ENCODE measurements around the gene DSG3. TPM values are rescaled to one million over a fixed set of nuclear protein-coding genes. Genes with fewer than 3 reads are reported as not detected.

DSG3 gene
- total RNA-seq, 1 donor from 2014 or later: not detected

GRCh38 chr18:31509571-31509970 is 62.0 kb downstream of the DSG3 start:
- Mint-ChIP-seq H3K27me3 (ENCODE audit: unreplicated experiment) (peaks cover 3% of the 10 kb centered on the region), H3K9me3 (ENCODE audit: unreplicated experiment) (no peaks in the 10 kb centered on the region), H3K4me1 (ENCODE audit: unreplicated experiment) (peaks cover 14% of the 10 kb centered on the region), H3K36me3 (ENCODE audit: low read depth, unreplicated experiment) (no peaks in the 10 kb centered on the region), H3K27ac (ENCODE audit: unreplicated experiment) (no peak overlapping the region), H3K4me3 (ENCODE audit: unreplicated experiment) (no peak overlapping the region)
- no peak for DNase-seq (ENCODE audit: low spot score)
- TF ChIP-seq CTCF (IDR thresholded peaks at IDR 0.05; ENCODE audit: unreplicated experiment): no peak

GRCh38 chr18:31510319-31510718 is 62.8 kb downstream of the DSG3 start:
- no peaks in the 10 kb centered on the region for H3K9me3 Mint-ChIP-seq (ENCODE audit: unreplicated experiment)
- no peaks in the 10 kb centered on the region for H3K36me3 Mint-ChIP-seq (ENCODE audit: low read depth, unreplicated experiment)
- no peak for DNase-seq (ENCODE audit: low spot score)
- peaks cover 3% of the 10 kb centered on the region for H3K27me3 Mint-ChIP-seq (ENCODE audit: unreplicated experiment)
- H3K4me3 Mint-ChIP-seq (ENCODE audit: unreplicated experiment): no peak overlapping the region
- H3K4me1 Mint-ChIP-seq (ENCODE audit: unreplicated experiment): peaks cover 14% of the 10 kb centered on the region
- TF ChIP-seq CTCF (IDR thresholded peaks at IDR 0.05; ENCODE audit: unreplicated experiment): no peak
- no peak overlapping the region for H3K27ac Mint-ChIP-seq (ENCODE audit: unreplicated experiment)

- H3K27ac Mint-ChIP-seq (ENCODE audit: unreplicated experiment): no peak overlapping the region
- DNase-seq (ENCODE audit: low spot score): no peak
- no peaks in the 10 kb centered on the region for H3K9me3 Mint-ChIP-seq (ENCODE audit: unreplicated experiment)
- H3K4me1 Mint-ChIP-seq (ENCODE audit: unreplicated experiment): peaks cover 14% of the 10 kb centered on the region
- TF ChIP-seq CTCF (IDR thresholded peaks at IDR 0.05; ENCODE audit: unreplicated experiment): peak; percentile 27
- no peak overlapping the region for H3K4me3 Mint-ChIP-seq (ENCODE audit: unreplicated experiment)
- peaks cover 3% of the 10 kb centered on the region for H3K27me3 Mint-ChIP-seq (ENCODE audit: unreplicated experiment)
- no peaks in the 10 kb centered on the region for H3K36me3 Mint-ChIP-seq (ENCODE audit: low read depth, unreplicated experiment)
Measured at GRCh38 chr18:31511098-31511497, 63.6 kb downstream of the DSG3 start.

- Mint-ChIP-seq H3K4me1 (ENCODE audit: unreplicated experiment) (peaks cover 14% of the 10 kb centered on the region), H3K9me3 (ENCODE audit: unreplicated experiment) (no peaks in the 10 kb centered on the region), H3K27ac (ENCODE audit: unreplicated experiment) (no peak overlapping the region), H3K4me3 (ENCODE audit: unreplicated experiment) (no peak overlapping the region), H3K36me3 (ENCODE audit: low read depth, unreplicated experiment) (no peaks in the 10 kb centered on the region), H3K27me3 (ENCODE audit: unreplicated experiment) (peaks cover 3% of the 10 kb centered on the region)
- TF ChIP-seq CTCF (IDR thresholded peaks at IDR 0.05; ENCODE audit: unreplicated experiment): no peak
- no peak for DNase-seq (ENCODE audit: low spot score)
Measured at GRCh38 chr18:31512203-31512764, 64.7 kb downstream of the DSG3 start.

- Mint-ChIP-seq H3K27me3 (ENCODE audit: unreplicated experiment) (peaks cover 3% of the 10 kb centered on the region), H3K4me3 (ENCODE audit: unreplicated experiment) (no peak overlapping the region), H3K4me1 (ENCODE audit: unreplicated experiment) (peaks cover 14% of the 10 kb centered on the region), H3K27ac (ENCODE audit: unreplicated experiment) (peak overlapping the region; percentile 6), H3K36me3 (ENCODE audit: low read depth, unreplicated experiment) (no peaks in the 10 kb centered on the region), H3K9me3 (ENCODE audit: unreplicated experiment) (no peaks in the 10 kb centered on the region)
- DNase-seq (ENCODE audit: low spot score): no peak
- TF ChIP-seq CTCF (IDR thresholded peaks at IDR 0.05; ENCODE audit: unreplicated experiment): no peak
Measured at GRCh38 chr18:31513189-31513935, 65.8 kb downstream of the DSG3 start.
